ENCODE measurements around the gene EIF2B1. TPM values are rescaled to one million over a fixed set of nuclear protein-coding genes. Genes with fewer than 3 reads are reported as not detected.

EIF2B1 gene
- total and polyA plus RNA-seq, 9 of the 15 experiments (the other 6 are each of a cell fraction or from before 2014, with no cell fraction given): 35.7 to 195 (median 67.8) TPM

DNA sequence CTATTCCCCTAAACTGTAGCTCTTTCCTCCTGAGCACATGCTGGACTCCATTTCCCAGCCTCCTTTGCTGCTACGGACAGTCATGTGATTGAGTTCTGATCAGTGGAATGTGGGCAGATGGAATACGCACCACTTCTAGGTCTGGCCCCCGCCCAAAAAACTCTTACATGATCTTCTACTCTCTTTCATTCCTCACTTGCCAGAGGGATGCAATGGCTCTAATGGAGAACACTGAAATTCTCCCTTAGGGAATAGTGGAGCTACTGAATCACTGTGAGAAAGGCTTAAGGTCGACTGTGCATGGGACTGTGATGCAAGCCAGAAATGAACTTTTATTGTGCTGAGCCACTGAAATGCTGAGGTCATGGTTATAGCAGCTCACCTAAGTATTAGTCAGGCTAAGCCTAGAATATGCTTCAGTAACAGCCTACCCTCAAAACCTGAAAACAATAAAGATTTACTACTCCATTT is 62.1 kb downstream of the EIF2B1 start:
- DNase-seq (ENCODE audit: extremely low read depth in 1 of 4, low spot score in 3 of 4) (peak; percentile 36 to 61 (median 44)), FAIRE-seq (peak; percentile 86), ATAC-seq (peak; percentile 94)
- H3K27me3 ChIP-seq (ENCODE audit: control insufficient read depth in 2 of 2, insufficient read depth in 2 of 2, low read length in 2 of 2): no peaks in the 10 kb centered on the region
- no peaks in the 10 kb centered on the region for H3K9me1 ChIP-seq (ENCODE audit: control insufficient read depth, insufficient read depth, low read length)
- POLR2A ChIA-PET: interaction anchor here (0.9 to 1.2 kb wide), 8 partner anchors 9 to 39 kb away, joined by 3 to 6 read pairs (median 4); no protein-coding TSS in a partner anchor
- H3K9ac ChIP-seq (ENCODE audit: insufficient read depth in 1 of 2, low read depth in 2 of 2, low read length in 2 of 2): no peak overlapping the region
- BruUV-seq (replicated peaks): no TSS peak
- in situ Hi-C loops (cut with MboI): no loop called here
- no peaks in the 10 kb centered on the region for H3K79me2 ChIP-seq (ENCODE audit: control insufficient read depth, insufficient read depth, low read length)
- H3K36me3 ChIP-seq (ENCODE audit: control insufficient read depth, insufficient read depth, low read length): no peaks in the 10 kb centered on the region
- peak overlapping the region; percentile 88 for H2AFZ ChIP-seq (ENCODE audit: low read depth, low read length)
- H3K4me3 ChIP-seq: no peak overlapping the region
- 18% methylated on average over 4 of the region's 4 CpGs for WGBS (ENCODE audit: insufficient coverage, low coverage, missing lambda C conversion rate)
- H3K4me2 ChIP-seq (ENCODE audit: insufficient read depth, low read length): peak overlapping the region; percentile 51
- CTCF ChIA-PET (ENCODE audit: low intra/inter-chr PET ratio): no interaction called here
- no peaks in the 10 kb centered on the region for H4K20me1 ChIP-seq (replicated peaks; ENCODE audit: control insufficient read depth, insufficient read depth, low read length)
- no peak overlapping the region for H3K27ac ChIP-seq (ENCODE audit: extremely low read depth, low read depth, low read length)
- peaks cover 0 to 3% of the 10 kb centered on the region in 2 experiments; a peak in 1 of 5 replicates for H3K4me1 ChIP-seq (replicated peaks in 1 of 2; ENCODE audit: control insufficient read depth in 2 of 2, insufficient read depth in 2 of 2, low read length in 2 of 2)
- intact Hi-C loops (cut with micrococcal nuclease): no loop called here
- no peaks in the 10 kb centered on the region for H3K9me3 ChIP-seq (replicated peaks; ENCODE audit: control insufficient read depth, insufficient read depth, low read depth, low read length)
- TF ChIP-seq DIDO1 (tag; IDR thresholded peaks at IDR 0.05; ENCODE audit: low read depth) (peak; percentile 32; the same call in 1 of the 2 replicates), HCFC1 (IDR thresholded peaks at IDR 0.05; ENCODE audit: low read depth, low read length) (peak; percentile 91), RAD51 (IDR thresholded peaks at IDR 0.05; ENCODE audit: borderline replicate concordance, low read depth) (peak; percentile 90), ZNF436 (CRISPR knock-in tag; IDR thresholded peaks at IDR 0.05) (no peak), ATF1 (CRISPR knock-in tag; IDR thresholded peaks at IDR 0.05) (no peak), ATF1 (tag; IDR thresholded peaks at IDR 0.05) (peak; percentile 34; the same call in 1 of the 2 replicates), ZNF75A (CRISPR knock-in tag; IDR thresholded peaks at IDR 0.05) (no peak), CBX2 (IDR thresholded peaks at IDR 0.05; ENCODE audit: insufficient read depth, low read length, poor library complexity, severe bottlenecking) (no peak)
- TF ChIP-seq, protein P1, sequence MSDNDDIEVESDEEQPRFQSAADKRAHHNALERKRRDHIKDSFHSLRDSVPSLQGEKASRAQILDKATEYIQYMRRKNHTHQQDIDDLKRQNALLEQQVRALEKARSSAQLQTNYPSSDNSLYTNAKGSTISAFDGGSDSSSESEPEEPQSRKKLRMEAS (CRISPR knock-in tag; IDR thresholded peaks at IDR 0.05): peak; percentile 63; the same call in 1 of the 2 replicates
- TF ChIP-seq, protein P2, sequence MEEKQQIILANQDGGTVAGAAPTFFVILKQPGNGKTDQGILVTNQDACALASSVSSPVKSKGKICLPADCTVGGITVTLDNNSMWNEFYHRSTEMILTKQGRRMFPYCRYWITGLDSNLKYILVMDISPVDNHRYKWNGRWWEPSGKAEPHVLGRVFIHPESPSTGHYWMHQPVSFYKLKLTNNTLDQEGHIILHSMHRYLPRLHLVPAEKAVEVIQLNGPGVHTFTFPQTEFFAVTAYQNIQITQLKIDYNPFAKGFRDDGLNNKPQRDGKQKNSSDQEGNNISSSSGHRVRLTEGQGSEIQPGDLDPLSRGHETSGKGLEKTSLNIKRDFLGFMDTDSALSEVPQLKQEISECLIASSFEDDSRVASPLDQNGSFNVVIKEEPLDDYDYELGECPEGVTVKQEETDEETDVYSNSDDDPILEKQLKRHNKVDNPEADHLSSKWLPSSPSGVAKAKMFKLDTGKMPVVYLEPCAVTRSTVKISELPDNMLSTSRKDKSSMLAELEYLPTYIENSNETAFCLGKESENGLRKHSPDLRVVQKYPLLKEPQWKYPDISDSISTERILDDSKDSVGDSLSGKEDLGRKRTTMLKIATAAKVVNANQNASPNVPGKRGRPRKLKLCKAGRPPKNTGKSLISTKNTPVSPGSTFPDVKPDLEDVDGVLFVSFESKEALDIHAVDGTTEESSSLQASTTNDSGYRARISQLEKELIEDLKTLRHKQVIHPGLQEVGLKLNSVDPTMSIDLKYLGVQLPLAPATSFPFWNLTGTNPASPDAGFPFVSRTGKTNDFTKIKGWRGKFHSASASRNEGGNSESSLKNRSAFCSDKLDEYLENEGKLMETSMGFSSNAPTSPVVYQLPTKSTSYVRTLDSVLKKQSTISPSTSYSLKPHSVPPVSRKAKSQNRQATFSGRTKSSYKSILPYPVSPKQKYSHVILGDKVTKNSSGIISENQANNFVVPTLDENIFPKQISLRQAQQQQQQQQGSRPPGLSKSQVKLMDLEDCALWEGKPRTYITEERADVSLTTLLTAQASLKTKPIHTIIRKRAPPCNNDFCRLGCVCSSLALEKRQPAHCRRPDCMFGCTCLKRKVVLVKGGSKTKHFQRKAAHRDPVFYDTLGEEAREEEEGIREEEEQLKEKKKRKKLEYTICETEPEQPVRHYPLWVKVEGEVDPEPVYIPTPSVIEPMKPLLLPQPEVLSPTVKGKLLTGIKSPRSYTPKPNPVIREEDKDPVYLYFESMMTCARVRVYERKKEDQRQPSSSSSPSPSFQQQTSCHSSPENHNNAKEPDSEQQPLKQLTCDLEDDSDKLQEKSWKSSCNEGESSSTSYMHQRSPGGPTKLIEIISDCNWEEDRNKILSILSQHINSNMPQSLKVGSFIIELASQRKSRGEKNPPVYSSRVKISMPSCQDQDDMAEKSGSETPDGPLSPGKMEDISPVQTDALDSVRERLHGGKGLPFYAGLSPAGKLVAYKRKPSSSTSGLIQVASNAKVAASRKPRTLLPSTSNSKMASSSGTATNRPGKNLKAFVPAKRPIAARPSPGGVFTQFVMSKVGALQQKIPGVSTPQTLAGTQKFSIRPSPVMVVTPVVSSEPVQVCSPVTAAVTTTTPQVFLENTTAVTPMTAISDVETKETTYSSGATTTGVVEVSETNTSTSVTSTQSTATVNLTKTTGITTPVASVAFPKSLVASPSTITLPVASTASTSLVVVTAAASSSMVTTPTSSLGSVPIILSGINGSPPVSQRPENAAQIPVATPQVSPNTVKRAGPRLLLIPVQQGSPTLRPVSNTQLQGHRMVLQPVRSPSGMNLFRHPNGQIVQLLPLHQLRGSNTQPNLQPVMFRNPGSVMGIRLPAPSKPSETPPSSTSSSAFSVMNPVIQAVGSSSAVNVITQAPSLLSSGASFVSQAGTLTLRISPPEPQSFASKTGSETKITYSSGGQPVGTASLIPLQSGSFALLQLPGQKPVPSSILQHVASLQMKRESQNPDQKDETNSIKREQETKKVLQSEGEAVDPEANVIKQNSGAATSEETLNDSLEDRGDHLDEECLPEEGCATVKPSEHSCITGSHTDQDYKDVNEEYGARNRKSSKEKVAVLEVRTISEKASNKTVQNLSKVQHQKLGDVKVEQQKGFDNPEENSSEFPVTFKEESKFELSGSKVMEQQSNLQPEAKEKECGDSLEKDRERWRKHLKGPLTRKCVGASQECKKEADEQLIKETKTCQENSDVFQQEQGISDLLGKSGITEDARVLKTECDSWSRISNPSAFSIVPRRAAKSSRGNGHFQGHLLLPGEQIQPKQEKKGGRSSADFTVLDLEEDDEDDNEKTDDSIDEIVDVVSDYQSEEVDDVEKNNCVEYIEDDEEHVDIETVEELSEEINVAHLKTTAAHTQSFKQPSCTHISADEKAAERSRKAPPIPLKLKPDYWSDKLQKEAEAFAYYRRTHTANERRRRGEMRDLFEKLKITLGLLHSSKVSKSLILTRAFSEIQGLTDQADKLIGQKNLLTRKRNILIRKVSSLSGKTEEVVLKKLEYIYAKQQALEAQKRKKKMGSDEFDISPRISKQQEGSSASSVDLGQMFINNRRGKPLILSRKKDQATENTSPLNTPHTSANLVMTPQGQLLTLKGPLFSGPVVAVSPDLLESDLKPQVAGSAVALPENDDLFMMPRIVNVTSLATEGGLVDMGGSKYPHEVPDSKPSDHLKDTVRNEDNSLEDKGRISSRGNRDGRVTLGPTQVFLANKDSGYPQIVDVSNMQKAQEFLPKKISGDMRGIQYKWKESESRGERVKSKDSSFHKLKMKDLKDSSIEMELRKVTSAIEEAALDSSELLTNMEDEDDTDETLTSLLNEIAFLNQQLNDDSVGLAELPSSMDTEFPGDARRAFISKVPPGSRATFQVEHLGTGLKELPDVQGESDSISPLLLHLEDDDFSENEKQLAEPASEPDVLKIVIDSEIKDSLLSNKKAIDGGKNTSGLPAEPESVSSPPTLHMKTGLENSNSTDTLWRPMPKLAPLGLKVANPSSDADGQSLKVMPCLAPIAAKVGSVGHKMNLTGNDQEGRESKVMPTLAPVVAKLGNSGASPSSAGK (IDR thresholded peaks at IDR 0.05): peak; percentile 34; the same call in 1 of the 2 replicates
- TF ChIP-seq, protein P3, sequence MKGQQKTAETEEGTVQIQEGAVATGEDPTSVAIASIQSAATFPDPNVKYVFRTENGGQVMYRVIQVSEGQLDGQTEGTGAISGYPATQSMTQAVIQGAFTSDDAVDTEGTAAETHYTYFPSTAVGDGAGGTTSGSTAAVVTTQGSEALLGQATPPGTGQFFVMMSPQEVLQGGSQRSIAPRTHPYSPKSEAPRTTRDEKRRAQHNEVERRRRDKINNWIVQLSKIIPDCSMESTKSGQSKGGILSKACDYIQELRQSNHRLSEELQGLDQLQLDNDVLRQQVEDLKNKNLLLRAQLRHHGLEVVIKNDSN (CRISPR knock-in tag; IDR thresholded peaks at IDR 0.05): peak; percentile 90
